CD8-positive, alpha-beta memory T cell (primary cell): Measurements from ENCODE around the gene SMAP1. TPM values are rescaled to one million over a fixed set of nuclear protein-coding genes. Genes with fewer than 3 reads are reported as not detected.

Source experiments
- CTCF ChIA-PET: fragments of 350-600 bp; sonication (Branson Sonifier 250); formaldehyde crosslinking; loops from one replicate; lab custom pipeline; 2021; ENCODE audit warnings: antibody characterized with exemption; lab: Charles Lee
- POLR2A ChIA-PET: fragments of 350-600 bp; sonication (Branson Sonifier 250); formaldehyde crosslinking; loops from one replicate; lab custom pipeline; 2021; ENCODE audit warnings: antibody characterized with exemption; lab: Charles Lee
- DNase-seq, 5 donors: peaks; one replicate each; pipeline versions ENCODE4 v3.0.0 to v3.0.0-alpha.2; 2020 to 2022; ENCODE audit warnings: mixed read lengths in 1 of 5
- H3K27ac ChIP-seq: one replicate; pipeline ENCODE4 v1.7.0; 2013; ENCODE audit warnings: low read depth, mild to moderate bottlenecking, low read length, moderate library complexity
- H3K27me3 ChIP-seq: 2 replicates; pipeline ENCODE4 v1.7.0; 2013; ENCODE audit warnings: low read length, mild to moderate bottlenecking; ENCODE audit not compliant: insufficient read depth, poor library complexity, severe bottlenecking
- H3K36me3 ChIP-seq: 2 replicates; pipeline ENCODE4 v1.7.0; 2013; ENCODE audit warnings: mild to moderate bottlenecking, low read length, moderate library complexity; ENCODE audit not compliant: insufficient read depth
- H3K4me1 ChIP-seq: 2 replicates; pipeline ENCODE4 v1.7.0; 2013; ENCODE audit warnings: mild to moderate bottlenecking, low read length, moderate library complexity; ENCODE audit not compliant: insufficient read depth
- H3K4me3 ChIP-seq: 2 replicates; pipeline ENCODE4 v1.7.0; 2013; ENCODE audit warnings: mild to moderate bottlenecking, low read length
- H3K9me3 ChIP-seq: 2 replicates; pipeline ENCODE4 v1.7.0; 2013; ENCODE audit warnings: mild to moderate bottlenecking, low read length
- H3K27ac Mint-ChIP-seq, 8 donors: one replicate each; pipeline ENCODE4 v1.8.0; 2020 to 2021; ENCODE audit warnings: mixed read lengths in 8 of 8, mild to moderate bottlenecking in 6 of 8, inconsistent platforms in 3 of 8, moderate library complexity in 3 of 8
- H3K27me3 Mint-ChIP-seq, 2 donors: one replicate each; pipeline ENCODE4 v1.8.0; 2020 to 2021; ENCODE audit warnings: mixed read lengths in 2 of 2, mild to moderate bottlenecking in 1 of 2, moderate library complexity in 1 of 2
- H3K36me3 Mint-ChIP-seq, 3 donors: one replicate each; pipeline ENCODE4 v1.8.0; 2020 to 2021; ENCODE audit warnings: mixed read lengths in 3 of 3, inconsistent platforms in 1 of 3, mild to moderate bottlenecking in 1 of 3
- H3K4me1 Mint-ChIP-seq, 3 donors: one replicate each; pipeline ENCODE4 v1.8.0; 2020 to 2021; ENCODE audit warnings: mixed read lengths in 3 of 3, inconsistent platforms in 1 of 3, mild to moderate bottlenecking in 1 of 3
- H3K4me3 Mint-ChIP-seq, 7 donors: one replicate each; pipeline ENCODE4 v1.8.0; 2020 to 2021; ENCODE audit warnings: mixed read lengths in 7 of 7, mild to moderate bottlenecking in 6 of 7, moderate library complexity in 4 of 7, inconsistent platforms in 2 of 7
- H3K9me3 Mint-ChIP-seq, 5 donors: one replicate each; pipeline ENCODE4 v1.8.0; 2020 to 2022; ENCODE audit warnings: mixed read lengths in 5 of 5, mild to moderate bottlenecking in 3 of 5, moderate library complexity in 2 of 5, inconsistent platforms in 1 of 5
- polyA plus RNA-seq: library from polyadenylated mRNA; unstranded; fragments of 300-500 nt; fragmentation: Illumina TruSeq; gene quantifications from one replicate; pipeline ENCODE4 v1.2.3, GENCODE V29; 2021
- total RNA-seq, 2 experiments: library from RNA; stranded (reverse); gene quantifications; one replicate each; pipeline ENCODE4 v1.2.3, GENCODE V29; 2021

Gene SMAP1
- total and polyA plus RNA-seq, 3 experiments from 2014 or later: 20.1 to 29.8 (median 23.8) TPM

DNA sequence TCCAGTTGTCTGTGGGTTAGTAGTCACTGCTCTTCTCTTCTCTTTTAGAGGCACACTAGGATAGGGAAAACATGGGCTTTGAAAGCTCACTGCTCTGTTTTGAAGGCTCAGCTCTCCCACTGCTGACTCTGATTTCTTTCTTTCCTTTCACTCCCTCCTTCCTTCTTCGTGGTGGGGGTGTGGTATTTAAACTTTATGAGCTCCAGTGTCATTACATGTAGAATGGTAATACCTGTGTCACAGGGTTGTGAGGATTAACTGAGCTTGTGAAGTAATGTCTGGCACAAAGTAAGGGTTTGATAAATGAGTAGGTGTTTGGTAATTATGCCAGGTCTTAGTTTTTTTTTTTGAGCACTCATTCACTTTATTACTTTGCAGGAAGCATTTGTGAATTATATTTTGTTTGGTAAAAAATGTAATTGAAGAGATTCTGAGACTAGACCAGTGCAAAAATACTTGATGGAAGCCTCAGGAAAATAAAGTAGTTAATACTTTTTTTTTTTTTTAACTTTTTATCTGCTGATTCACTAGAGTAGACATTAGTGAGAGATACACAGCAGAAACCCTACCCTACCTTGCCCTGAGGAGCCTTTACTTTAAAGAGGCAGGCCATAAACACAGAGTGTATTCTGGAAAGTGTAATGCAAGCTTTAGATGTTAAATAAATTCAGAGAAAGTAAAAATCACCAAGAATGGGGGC lies 17.3 kb downstream of the SMAP1 start:
- ChIA-PET CTCF (interaction anchor here (2.1 kb wide), 1 partner anchor 139 kb away, joined by 7 read pairs; no protein-coding TSS in a partner anchor), POLR2A (no interaction called here)
- Histone ChIP-seq H3K36me3 (no peaks in the 10 kb centered on the region), H3K9me3 (no peaks in the 10 kb centered on the region), H3K4me3 (no peak overlapping the region), H3K27me3 (no peaks in the 10 kb centered on the region), H3K4me1 (peaks cover 13% of the 10 kb centered on the region), H3K27ac (no peak overlapping the region)
- Mint-ChIP-seq H3K9me3 (peaks cover 0 to under 1% (median 0%) of the 10 kb centered on the region in 5 donors), H3K36me3 (no peaks in the 10 kb centered on the region), H3K27ac (peak overlapping the region in 7 of 8 donors; percentile 7 to 81 (median 42)), H3K4me1 (peaks cover 50 to 80% (median 71%) of the 10 kb centered on the region in 3 donors), H3K27me3 (no peaks in the 10 kb centered on the region), H3K4me3 (peak overlapping the region in 1 of 7 donors; percentile 9)
- DNase-seq: no peak

DNA sequence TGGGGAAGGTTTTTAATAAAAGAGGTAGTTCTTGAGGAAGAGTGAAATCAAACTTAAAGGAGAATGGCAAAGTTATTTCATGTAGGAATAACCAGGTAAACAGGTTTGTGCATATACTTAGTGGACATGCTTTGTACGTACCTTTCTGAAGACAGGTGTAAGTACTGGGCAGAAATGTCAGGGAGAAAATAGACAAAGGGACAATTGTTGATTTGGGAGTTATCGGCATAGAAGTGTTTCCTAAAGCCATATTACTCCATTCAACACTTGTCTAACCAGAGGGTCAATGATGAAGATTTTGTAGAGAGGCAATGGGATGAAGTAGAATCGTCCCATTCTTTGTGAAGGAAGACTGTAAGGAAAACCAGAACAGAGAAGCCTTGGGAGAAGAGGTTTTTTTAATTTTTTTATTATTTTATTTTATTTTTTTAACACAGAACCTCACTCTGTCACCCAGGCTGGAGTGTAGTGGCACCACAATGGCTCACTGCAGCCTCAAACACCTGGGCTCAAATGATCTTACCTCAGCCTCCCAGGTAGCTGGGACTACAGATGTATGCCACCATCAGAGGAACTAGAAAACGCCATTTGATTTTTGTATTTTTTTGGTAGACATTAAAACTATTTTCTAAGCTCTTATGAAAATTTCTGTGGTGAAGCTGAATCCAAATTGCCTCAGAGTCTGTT lies 18.0 kb downstream of the SMAP1 start:
- Mint-ChIP-seq H3K9me3 (peaks cover 0 to under 1% (median 0%) of the 10 kb centered on the region in 5 donors), H3K36me3 (peaks cover 0 to under 1% (median 0%) of the 10 kb centered on the region in 3 donors), H3K27me3 (no peaks in the 10 kb centered on the region), H3K27ac (peak overlapping the region in 3 of 8 donors; percentile 52 to 53 (median 52)), H3K4me3 (no peak overlapping the region), H3K4me1 (peaks cover 48 to 75% (median 70%) of the 10 kb centered on the region in 3 donors)
- H3K9me3 ChIP-seq: no peaks in the 10 kb centered on the region
- H3K4me1 ChIP-seq: peaks cover 13% of the 10 kb centered on the region
- CTCF ChIA-PET: interaction anchor here (1.3 to 2.1 kb wide), 3 partner anchors 18 to 139 kb away, joined by 3 to 10 read pairs (median 7); partner anchors contain the start of gene SMAP1
- H3K27ac ChIP-seq: no peak overlapping the region
- H3K36me3 ChIP-seq: no peaks in the 10 kb centered on the region
- no peaks in the 10 kb centered on the region for H3K27me3 ChIP-seq
- no peak overlapping the region for H3K4me3 ChIP-seq
- no peak for DNase-seq
- POLR2A ChIA-PET: interaction anchor here (0.6 kb wide), 1 partner anchor 457 kb away, joined by 3 read pairs; no protein-coding TSS in a partner anchor

DNA sequence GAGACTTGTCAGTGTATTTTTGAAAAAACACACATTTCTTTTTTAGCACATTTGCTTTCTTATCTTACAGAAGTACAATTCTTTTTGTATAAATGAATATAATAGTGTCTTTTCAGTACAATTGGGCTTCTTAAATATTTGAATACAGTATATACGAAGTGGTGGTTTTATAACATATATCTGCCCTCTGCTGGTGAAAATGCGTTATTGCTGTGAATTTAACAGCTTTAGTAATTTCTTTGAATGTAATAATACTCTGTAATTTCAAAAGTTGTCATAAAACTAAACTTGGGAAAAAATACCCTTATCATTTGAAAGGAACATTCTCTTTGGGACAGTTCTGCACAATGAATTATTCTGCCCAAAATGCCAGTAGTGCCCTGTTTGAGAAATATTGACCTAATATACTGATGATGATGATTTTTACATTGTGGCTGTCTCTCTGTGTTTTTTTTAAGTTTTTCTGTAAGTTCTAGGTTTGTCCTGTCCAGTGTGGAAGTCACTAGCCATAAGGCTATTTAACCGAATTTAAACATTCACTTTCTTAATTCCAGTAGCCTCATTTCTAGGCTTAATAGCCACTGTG lies 19.0 kb downstream of the SMAP1 start:
- no peaks in the 10 kb centered on the region for H3K9me3 ChIP-seq
- H3K4me3 Mint-ChIP-seq: no peak overlapping the region
- H3K27ac Mint-ChIP-seq: no peak overlapping the region
- no peaks in the 10 kb centered on the region for H3K27me3 Mint-ChIP-seq
- H3K36me3 Mint-ChIP-seq: peaks cover 0 to 11% (median 2%) of the 10 kb centered on the region in 3 donors
- peaks cover 0 to 9% (median 3%) of the 10 kb centered on the region in 5 donors for H3K9me3 Mint-ChIP-seq
- DNase-seq: peak in 2 of 5 donors; percentile 6 to 25
- H3K4me1 ChIP-seq: peaks cover 13% of the 10 kb centered on the region
- H3K27me3 ChIP-seq: no peaks in the 10 kb centered on the region
- H3K4me1 Mint-ChIP-seq: peaks cover 53 to 81% (median 71%) of the 10 kb centered on the region in 3 donors
- ChIA-PET CTCF (interaction anchor here (0.6 to 2.0 kb wide), 9 partner anchors 15 to 166 kb away, joined by 3 to 10 read pairs (median 4); partner anchors contain the start of genes SDHAF4 and SMAP1), POLR2A (no interaction called here)
- no peaks in the 10 kb centered on the region for H3K36me3 ChIP-seq
- no peak overlapping the region for H3K27ac ChIP-seq
- no peak overlapping the region for H3K4me3 ChIP-seq

DNA sequence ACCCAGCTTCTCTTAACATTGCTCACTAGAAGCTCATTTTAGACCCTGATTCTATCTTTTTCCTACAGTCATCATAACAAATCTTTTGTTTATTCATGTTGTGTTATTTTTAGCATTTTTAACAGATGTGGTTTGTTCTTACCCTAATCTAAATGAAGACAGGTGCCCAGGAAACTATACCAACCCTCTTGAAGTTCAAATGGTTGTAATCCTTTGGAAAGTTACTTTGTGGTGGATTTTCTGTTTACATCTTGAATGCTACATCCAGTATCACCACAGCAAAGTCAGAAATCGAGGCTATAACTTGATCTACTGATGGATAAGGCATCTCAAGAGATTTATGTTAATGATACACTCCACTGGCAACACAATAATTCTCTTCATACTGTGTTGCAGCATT lies 26.2 kb downstream of the SMAP1 start:
- ChIA-PET CTCF (no interaction called here), POLR2A (no interaction called here)
- Histone ChIP-seq H3K4me1 (peaks cover 10% of the 10 kb centered on the region), H3K27me3 (no peaks in the 10 kb centered on the region), H3K36me3 (no peaks in the 10 kb centered on the region), H3K27ac (no peak overlapping the region), H3K4me3 (no peak overlapping the region), H3K9me3 (no peaks in the 10 kb centered on the region)
- peaks cover 0 to 13% (median 7%) of the 10 kb centered on the region in 5 donors for H3K9me3 Mint-ChIP-seq
- H3K36me3 Mint-ChIP-seq: peaks cover 4 to 18% (median 6%) of the 10 kb centered on the region in 3 donors
- no peak overlapping the region for H3K27ac Mint-ChIP-seq
- H3K4me1 Mint-ChIP-seq: peaks cover 71 to 87% (median 86%) of the 10 kb centered on the region in 3 donors
- H3K4me3 Mint-ChIP-seq: peak overlapping the region in 3 of 7 donors; percentile 6 to 34 (median 29)
- H3K27me3 Mint-ChIP-seq: peaks cover 0 to 3% of the 10 kb centered on the region in 2 donors
- DNase-seq: no peak

DNA sequence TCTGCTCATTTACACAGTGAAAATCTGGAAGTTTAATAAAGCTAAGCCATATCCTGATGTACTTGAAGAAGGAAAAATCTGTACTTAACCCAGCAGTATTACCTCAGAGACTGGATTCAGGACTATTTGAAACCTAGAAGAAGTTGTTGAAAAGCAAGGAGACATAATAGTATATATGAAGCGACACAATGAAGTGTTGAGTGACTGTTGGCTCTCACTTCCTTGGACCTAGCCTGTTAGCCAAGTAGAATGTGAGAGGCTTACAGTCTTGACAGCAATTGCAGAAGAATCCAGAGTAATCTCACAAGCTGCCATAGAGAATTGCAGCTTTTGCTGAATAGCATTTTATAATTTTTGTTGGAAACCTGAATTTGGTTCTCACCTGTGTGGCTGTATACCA lies 26.7 kb downstream of the SMAP1 start:
- no peaks in the 10 kb centered on the region for H3K27me3 ChIP-seq
- DNase-seq: no peak
- H3K9me3 ChIP-seq: no peaks in the 10 kb centered on the region
- Mint-ChIP-seq H3K36me3 (peaks cover 6 to 18% (median 7%) of the 10 kb centered on the region in 3 donors), H3K4me1 (peaks cover 73 to 89% (median 86%) of the 10 kb centered on the region in 3 donors), H3K27me3 (peaks cover 0 to 3% of the 10 kb centered on the region in 2 donors), H3K9me3 (peaks cover 0 to 13% (median 7%) of the 10 kb centered on the region in 5 donors), H3K4me3 (peak overlapping the region in 2 of 7 donors; percentile 29 to 34), H3K27ac (no peak overlapping the region)
- H3K27ac ChIP-seq: no peak overlapping the region
- H3K36me3 ChIP-seq: no peaks in the 10 kb centered on the region
- ChIA-PET POLR2A (no interaction called here), CTCF (no interaction called here)
- H3K4me1 ChIP-seq: peaks cover 10% of the 10 kb centered on the region
- H3K4me3 ChIP-seq: no peak overlapping the region

DNA sequence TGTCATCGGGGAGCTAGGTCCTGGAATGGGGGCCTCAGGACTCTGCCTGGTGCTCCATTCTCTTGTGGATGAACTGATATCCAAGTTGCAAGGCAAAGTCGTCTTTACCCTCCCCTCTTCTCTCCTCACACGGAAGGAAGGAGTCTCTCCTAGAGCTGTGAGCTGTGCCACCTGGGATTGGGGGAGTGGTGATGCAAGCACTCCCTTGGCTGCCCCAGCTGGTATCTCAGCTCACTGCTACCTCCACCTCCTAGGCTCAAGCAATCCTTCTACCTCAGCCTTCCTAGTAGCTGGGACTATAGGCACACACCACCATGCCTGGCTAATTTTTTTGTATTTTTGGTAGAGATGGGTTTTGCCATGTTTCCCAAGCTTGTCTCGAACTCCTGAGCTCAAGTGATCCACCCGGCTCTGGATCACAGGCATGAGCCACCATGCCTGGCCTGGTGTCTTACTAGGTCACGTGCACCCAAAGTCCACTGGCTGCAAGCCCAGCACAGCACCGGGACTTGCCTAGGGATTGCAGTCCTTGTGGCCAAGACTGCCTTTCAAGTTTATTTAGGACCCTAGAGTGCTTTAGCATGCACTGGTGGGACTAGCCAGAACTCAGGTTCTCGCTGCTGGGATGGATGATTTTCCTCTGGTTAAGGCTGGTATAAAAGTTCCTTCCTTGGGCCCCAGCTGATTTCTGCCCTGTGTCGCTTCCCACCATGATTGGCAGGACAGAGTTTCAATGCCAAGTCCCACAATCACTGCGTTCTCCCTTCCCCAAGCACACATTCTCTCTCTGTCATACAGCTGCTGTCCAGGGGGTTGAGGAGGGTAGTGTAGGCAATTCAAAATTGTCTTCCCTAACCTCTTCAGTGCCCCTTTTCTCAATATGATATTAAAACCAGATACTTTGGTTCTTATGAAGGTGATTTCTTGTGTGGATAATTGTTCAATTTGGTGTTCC lies 33.5 kb downstream of the SMAP1 start:
- Histone ChIP-seq H3K27ac (no peak overlapping the region), H3K4me1 (no peaks in the 10 kb centered on the region), H3K36me3 (no peaks in the 10 kb centered on the region), H3K4me3 (no peak overlapping the region), H3K27me3 (no peaks in the 10 kb centered on the region), H3K9me3 (no peaks in the 10 kb centered on the region)
- Mint-ChIP-seq H3K9me3 (no peaks in the 10 kb centered on the region), H3K27ac (peak overlapping the region in 6 of 8 donors; percentile 28 to 83 (median 54)), H3K27me3 (peaks cover 0 to 3% of the 10 kb centered on the region in 2 donors), H3K36me3 (peaks cover 0 to 27% (median 11%) of the 10 kb centered on the region in 3 donors), H3K4me3 (peak overlapping the region in 2 of 7 donors; percentile 18 to 65), H3K4me1 (peaks cover 61 to 95% (median 90%) of the 10 kb centered on the region in 3 donors)
- CTCF ChIA-PET: interaction anchor here (1.3 to 1.9 kb wide), 2 partner anchors 14 to 184 kb away, joined by 5 to 9 read pairs; no protein-coding TSS in a partner anchor
- POLR2A ChIA-PET: no interaction called here
- DNase-seq: no peak

DNA sequence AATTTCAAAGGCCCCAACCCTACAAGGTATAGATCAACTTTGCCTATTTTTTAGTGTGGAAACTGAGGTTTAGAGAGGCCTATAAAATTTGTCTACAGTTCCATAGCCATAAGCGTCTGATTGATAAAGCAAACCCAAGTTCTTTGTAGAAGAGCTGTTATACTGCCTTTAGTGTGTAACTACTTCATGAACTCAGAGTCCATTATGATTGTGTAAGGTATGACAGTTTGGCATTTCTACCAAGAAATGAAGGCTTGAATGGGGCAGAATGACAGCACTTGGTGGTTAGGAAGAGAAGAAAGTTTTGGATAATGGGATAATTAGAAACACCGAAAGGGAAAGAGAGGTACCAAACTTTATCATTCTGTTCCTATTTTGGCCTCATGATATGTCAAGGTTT lies 38.1 kb downstream of the SMAP1 start:
- peak overlapping the region in 5 of 8 donors; percentile 14 to 66 (median 52) for H3K27ac Mint-ChIP-seq
- CTCF ChIA-PET: interaction anchor here (0.9 to 3.6 kb wide), 2 partner anchors 10 to 179 kb away, joined by 3 to 20 read pairs; no protein-coding TSS in a partner anchor

More for the DNA sequence above, 38.1 kb downstream of the SMAP1 start:
- POLR2A ChIA-PET: no interaction called here
- peaks cover 45 to 81% (median 78%) of the 10 kb centered on the region in 3 donors for H3K4me1 Mint-ChIP-seq
- no peaks in the 10 kb centered on the region for H3K9me3 ChIP-seq
- no peaks in the 10 kb centered on the region for H3K9me3 Mint-ChIP-seq
- peaks cover 0 to 11% (median 8%) of the 10 kb centered on the region in 3 donors for H3K36me3 Mint-ChIP-seq
- H3K4me3 Mint-ChIP-seq: peak overlapping the region in 1 of 7 donors; percentile 38
- H3K4me3 ChIP-seq: no peak overlapping the region
- peaks cover 6% of the 10 kb centered on the region for H3K4me1 ChIP-seq
- DNase-seq: no peak
- H3K36me3 ChIP-seq: no peaks in the 10 kb centered on the region
- no peaks in the 10 kb centered on the region for H3K27me3 Mint-ChIP-seq
- H3K27ac ChIP-seq: no peak overlapping the region
- no peaks in the 10 kb centered on the region for H3K27me3 ChIP-seq
